Measurements from ENCODE around the gene TNFRSF1A.

GRCh38 chr12:6292606-6293005 is 49.3 kb downstream of the TNFRSF1A start:
- TF ChIP-seq PKNOX1 (IDR thresholded peaks at IDR 0.05) (no peak), SUZ12 (IDR thresholded peaks at IDR 0.05) (no peak), ARNT (IDR thresholded peaks at IDR 0.05) (no peak), L3MBTL2 (conservative IDR thresholded peaks at IDR 0.05) (no peak), ZNF384 (IDR thresholded peaks at IDR 0.05) (no peak), FOXM1 (IDR thresholded peaks at IDR 0.05; ENCODE audit: borderline replicate concordance) (no peak), SP1 (IDR thresholded peaks at IDR 0.05) (no peak), BHLHE40 (IDR thresholded peaks at IDR 0.05; ENCODE audit: borderline replicate concordance) (no peak), ELF4 (IDR thresholded peaks at IDR 0.05) (no peak), FOXK2 (IDR thresholded peaks at IDR 0.05) (no peak), CTBP1 (IDR thresholded peaks at IDR 0.05; ENCODE audit: borderline replicate concordance) (no peak), LEF1 (IDR thresholded peaks at IDR 0.05; ENCODE audit: borderline replicate concordance) (no peak), NFRKB (IDR thresholded peaks at IDR 0.05) (no peak), HDGF (IDR thresholded peaks at IDR 0.05; ENCODE audit: borderline replicate concordance) (no peak)
